HCT116 (cell line): ENCODE data around the gene CEP131.

Source experiments
- CEBPB ChIP-seq: IDR thresholded peaks from 2 replicates; pipeline ENCODE4 v1.6.1; 2012; ENCODE audit warnings: low read depth
- EZH2 ChIP-seq: fragments of 200-600 bp; sonication (generic); IDR thresholded peaks from 2 replicates; pipeline ENCODE4 v1.6.1; 2017; ENCODE audit warnings: antibody characterized with exemption, mixed run types
- POLR2A ChIP-seq: IDR thresholded peaks from 2 replicates; pipeline ENCODE4 v1.7.0; 2011; ENCODE audit warnings: borderline replicate concordance; ENCODE audit not compliant: insufficient read depth, insufficient read length; ENCODE audit errors: extremely low read depth
- SIN3A ChIP-seq: IDR thresholded peaks from 2 replicates; pipeline ENCODE4 v1.6.1; 2012; ENCODE audit warnings: low read depth
- TF ChIP-seq, protein P1 (sequence below), 3 experiments: fragments of 200-600 bp in 1 of 3; sonication (generic) in 1 of 3; IDR thresholded peaks in 2 of 3; conservative IDR thresholded peaks in 1 of 3; 2 replicates each; pipeline ENCODE4 v1.5.1; 2012 to 2017; ENCODE audit warnings: low read depth in 2 of 3, low read length in 2 of 3, antibody characterized with exemption in 1 of 3, borderline replicate concordance in 1 of 3, control low read depth in 1 of 3, mild to moderate bottlenecking in 1 of 3, mixed read lengths in 1 of 3, mixed run types in 1 of 3, moderate library complexity in 1 of 3; ENCODE audit not compliant: insufficient read depth in 1 of 3
- TF ChIP-seq, protein P2 (sequence below): IDR thresholded peaks from 2 replicates; pipeline ENCODE4 v1.6.1; 2012; ENCODE audit warnings: low read depth

DNA sequence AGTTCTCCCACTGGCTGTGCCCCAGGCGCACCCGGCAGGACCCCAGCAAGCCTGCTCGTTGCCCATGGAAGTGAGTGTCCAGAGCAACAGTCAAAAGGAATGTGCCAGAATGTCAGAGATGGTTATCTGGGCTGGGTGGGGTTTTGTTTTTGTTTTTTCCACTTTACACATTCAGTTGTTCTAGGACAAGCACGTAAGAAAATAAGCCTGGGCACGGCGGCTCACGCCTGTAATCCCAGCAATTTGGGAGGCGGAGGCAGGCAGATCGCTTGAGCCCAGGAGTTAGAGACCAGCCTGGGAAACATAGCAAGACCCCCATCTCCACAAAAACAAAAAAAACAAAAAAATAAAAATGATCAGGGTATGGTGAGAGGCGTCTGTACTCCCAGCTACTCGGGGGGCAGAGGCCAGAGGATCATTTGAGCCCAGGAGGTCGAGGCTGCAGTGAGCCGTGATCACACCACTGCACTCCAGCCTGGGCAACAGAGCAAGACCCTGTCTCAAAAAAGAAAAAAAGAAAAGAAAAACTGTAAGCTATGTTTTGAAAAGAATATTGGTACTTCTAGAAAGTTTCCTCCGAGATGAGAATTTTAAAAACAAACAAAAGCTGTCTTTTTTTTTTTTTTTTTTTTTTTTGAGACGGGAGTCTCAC lies 24.7 kb upstream of the CEP131 start:
- TF ChIP-seq, protein P1, sequence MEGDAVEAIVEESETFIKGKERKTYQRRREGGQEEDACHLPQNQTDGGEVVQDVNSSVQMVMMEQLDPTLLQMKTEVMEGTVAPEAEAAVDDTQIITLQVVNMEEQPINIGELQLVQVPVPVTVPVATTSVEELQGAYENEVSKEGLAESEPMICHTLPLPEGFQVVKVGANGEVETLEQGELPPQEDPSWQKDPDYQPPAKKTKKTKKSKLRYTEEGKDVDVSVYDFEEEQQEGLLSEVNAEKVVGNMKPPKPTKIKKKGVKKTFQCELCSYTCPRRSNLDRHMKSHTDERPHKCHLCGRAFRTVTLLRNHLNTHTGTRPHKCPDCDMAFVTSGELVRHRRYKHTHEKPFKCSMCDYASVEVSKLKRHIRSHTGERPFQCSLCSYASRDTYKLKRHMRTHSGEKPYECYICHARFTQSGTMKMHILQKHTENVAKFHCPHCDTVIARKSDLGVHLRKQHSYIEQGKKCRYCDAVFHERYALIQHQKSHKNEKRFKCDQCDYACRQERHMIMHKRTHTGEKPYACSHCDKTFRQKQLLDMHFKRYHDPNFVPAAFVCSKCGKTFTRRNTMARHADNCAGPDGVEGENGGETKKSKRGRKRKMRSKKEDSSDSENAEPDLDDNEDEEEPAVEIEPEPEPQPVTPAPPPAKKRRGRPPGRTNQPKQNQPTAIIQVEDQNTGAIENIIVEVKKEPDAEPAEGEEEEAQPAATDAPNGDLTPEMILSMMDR (IDR thresholded peaks at IDR 0.05 in 2 of 3, conservative IDR thresholded peaks at IDR 0.05 in 1 of 3; ENCODE audit: borderline replicate concordance in 1 of 3, insufficient read depth in 1 of 3, low read depth in 2 of 3, low read length in 2 of 3): no peak
- TF ChIP-seq EZH2 (no peak), CEBPB (no peak), SIN3A (no peak), POLR2A (no peak)
- TF ChIP-seq, protein P2, sequence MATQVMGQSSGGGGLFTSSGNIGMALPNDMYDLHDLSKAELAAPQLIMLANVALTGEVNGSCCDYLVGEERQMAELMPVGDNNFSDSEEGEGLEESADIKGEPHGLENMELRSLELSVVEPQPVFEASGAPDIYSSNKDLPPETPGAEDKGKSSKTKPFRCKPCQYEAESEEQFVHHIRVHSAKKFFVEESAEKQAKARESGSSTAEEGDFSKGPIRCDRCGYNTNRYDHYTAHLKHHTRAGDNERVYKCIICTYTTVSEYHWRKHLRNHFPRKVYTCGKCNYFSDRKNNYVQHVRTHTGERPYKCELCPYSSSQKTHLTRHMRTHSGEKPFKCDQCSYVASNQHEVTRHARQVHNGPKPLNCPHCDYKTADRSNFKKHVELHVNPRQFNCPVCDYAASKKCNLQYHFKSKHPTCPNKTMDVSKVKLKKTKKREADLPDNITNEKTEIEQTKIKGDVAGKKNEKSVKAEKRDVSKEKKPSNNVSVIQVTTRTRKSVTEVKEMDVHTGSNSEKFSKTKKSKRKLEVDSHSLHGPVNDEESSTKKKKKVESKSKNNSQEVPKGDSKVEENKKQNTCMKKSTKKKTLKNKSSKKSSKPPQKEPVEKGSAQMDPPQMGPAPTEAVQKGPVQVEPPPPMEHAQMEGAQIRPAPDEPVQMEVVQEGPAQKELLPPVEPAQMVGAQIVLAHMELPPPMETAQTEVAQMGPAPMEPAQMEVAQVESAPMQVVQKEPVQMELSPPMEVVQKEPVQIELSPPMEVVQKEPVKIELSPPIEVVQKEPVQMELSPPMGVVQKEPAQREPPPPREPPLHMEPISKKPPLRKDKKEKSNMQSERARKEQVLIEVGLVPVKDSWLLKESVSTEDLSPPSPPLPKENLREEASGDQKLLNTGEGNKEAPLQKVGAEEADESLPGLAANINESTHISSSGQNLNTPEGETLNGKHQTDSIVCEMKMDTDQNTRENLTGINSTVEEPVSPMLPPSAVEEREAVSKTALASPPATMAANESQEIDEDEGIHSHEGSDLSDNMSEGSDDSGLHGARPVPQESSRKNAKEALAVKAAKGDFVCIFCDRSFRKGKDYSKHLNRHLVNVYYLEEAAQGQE: no peak
